ENCODE results near the gene ZCCHC18.

DNA sequence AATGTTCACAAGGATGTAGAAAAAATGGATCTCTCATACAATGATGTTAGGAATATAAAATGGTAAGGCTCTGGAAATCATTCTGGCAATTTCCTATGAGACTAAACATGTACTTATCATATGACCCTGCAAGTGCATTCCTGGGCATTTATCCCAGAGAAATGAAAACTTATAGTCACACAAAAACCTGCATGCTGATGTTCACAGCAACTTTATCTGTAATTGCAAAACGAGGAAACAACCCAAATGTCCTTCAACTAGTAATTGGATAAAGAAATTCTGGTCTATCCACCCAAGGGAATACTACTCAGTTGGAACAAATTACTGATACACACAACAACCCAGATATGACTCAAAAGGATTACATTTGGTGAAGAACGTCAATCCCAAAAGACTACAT is 14.5 kb downstream of the ZCCHC18 start:
- TF ChIP-seq, protein P1, sequence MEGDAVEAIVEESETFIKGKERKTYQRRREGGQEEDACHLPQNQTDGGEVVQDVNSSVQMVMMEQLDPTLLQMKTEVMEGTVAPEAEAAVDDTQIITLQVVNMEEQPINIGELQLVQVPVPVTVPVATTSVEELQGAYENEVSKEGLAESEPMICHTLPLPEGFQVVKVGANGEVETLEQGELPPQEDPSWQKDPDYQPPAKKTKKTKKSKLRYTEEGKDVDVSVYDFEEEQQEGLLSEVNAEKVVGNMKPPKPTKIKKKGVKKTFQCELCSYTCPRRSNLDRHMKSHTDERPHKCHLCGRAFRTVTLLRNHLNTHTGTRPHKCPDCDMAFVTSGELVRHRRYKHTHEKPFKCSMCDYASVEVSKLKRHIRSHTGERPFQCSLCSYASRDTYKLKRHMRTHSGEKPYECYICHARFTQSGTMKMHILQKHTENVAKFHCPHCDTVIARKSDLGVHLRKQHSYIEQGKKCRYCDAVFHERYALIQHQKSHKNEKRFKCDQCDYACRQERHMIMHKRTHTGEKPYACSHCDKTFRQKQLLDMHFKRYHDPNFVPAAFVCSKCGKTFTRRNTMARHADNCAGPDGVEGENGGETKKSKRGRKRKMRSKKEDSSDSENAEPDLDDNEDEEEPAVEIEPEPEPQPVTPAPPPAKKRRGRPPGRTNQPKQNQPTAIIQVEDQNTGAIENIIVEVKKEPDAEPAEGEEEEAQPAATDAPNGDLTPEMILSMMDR (IDR thresholded peaks at IDR 0.05) = no peak
- no peak for TF ChIP-seq EZH2 (IDR thresholded peaks at IDR 0.05; ENCODE audit: borderline replicate concordance, insufficient read depth, low read depth, low read length, poor library complexity, severe bottlenecking)
